ENCODE measurements around the gene RAD51B. TPM values are rescaled to one million over a fixed set of nuclear protein-coding genes. Genes with fewer than 3 reads are reported as not detected.

RAD51B gene
- total and polyA plus RNA-seq, 2 donors (not counting 1 experiment from before 2014, with no cell fraction given): 4.6 to 16.3 TPM

DNA sequence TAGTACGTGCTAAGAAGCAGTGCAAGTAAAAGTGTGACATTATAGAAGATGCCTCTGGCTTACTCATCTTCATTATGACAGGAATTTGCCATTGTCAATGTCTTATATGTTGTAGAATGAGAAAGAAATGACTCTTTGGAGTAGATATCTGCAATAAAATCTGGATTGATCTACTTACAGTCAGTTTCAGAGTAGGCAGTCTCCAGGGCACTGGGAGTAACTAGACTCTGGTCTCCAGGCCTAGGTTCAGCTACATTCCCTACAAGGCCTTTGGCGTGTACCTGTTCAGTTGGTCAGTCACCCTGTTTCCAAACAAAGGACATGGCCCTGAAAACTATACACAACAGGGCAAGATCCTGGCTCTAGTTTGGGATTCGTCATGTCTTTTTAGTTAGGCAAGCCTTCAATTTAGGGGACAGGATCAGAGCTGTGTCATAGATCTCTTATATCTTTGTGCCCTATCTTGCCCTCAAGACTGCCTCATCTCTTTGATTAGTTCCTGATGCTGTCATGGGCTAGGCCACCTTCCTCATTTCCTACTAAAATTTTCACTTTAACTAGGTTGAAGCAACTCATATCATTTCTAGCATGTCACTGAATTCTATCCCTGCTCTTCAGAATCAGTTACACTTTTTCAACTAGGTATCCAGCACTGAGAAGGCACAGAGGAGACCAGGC lies 410.0 kb downstream of the RAD51B start:
- no peak overlapping the region for H3K27ac ChIP-seq (ENCODE audit: insufficient read depth, low read length)
- H3K27me3 ChIP-seq (ENCODE audit: control insufficient read depth, insufficient read depth, low read length): no peaks in the 10 kb centered on the region
- H3K9ac ChIP-seq (ENCODE audit: insufficient read depth, low read length): no peak overlapping the region
- no peaks in the 10 kb centered on the region for H3K9me3 ChIP-seq (ENCODE audit: control insufficient read depth, insufficient read depth, low read depth, low read length)
- no peaks in the 10 kb centered on the region for H4K20me1 ChIP-seq (ENCODE audit: control insufficient read depth, extremely low read depth, insufficient read depth, low read length)
- H3K79me2 ChIP-seq (ENCODE audit: control insufficient read depth, insufficient read depth, low read length): no peaks in the 10 kb centered on the region
- peaks cover 15% of the 10 kb centered on the region for H3K4me1 ChIP-seq (ENCODE audit: control insufficient read depth, extremely low read depth, insufficient read depth, low read length)
- no peaks in the 10 kb centered on the region for H3K36me3 ChIP-seq (ENCODE audit: control insufficient read depth, insufficient read depth, low read length)
- H3K4me3 ChIP-seq (replicated peaks in 1 of 4; ENCODE audit: control extremely low read depth in 1 of 4, insufficient read depth in 1 of 4, low read depth in 3 of 4, low read length in 4 of 4): no peak overlapping the region
- H2AFZ ChIP-seq (ENCODE audit: low read length): no peak overlapping the region
- no peak for DNase-seq (ENCODE audit: low read depth in 2 of 2)
- no peak overlapping the region for H3K4me2 ChIP-seq (ENCODE audit: extremely low read depth, insufficient read depth, low read length)
- no peak for TF ChIP-seq EZH2 (IDR thresholded peaks at IDR 0.05; ENCODE audit: low read length, missing control alignments)
- TF ChIP-seq CTCF (conservative IDR thresholded peaks at IDR 0.05 in 1 of 2, IDR thresholded peaks at IDR 0.05 in 1 of 2; ENCODE audit: low read depth in 1 of 2, low read length in 2 of 2): no peak

DNA sequence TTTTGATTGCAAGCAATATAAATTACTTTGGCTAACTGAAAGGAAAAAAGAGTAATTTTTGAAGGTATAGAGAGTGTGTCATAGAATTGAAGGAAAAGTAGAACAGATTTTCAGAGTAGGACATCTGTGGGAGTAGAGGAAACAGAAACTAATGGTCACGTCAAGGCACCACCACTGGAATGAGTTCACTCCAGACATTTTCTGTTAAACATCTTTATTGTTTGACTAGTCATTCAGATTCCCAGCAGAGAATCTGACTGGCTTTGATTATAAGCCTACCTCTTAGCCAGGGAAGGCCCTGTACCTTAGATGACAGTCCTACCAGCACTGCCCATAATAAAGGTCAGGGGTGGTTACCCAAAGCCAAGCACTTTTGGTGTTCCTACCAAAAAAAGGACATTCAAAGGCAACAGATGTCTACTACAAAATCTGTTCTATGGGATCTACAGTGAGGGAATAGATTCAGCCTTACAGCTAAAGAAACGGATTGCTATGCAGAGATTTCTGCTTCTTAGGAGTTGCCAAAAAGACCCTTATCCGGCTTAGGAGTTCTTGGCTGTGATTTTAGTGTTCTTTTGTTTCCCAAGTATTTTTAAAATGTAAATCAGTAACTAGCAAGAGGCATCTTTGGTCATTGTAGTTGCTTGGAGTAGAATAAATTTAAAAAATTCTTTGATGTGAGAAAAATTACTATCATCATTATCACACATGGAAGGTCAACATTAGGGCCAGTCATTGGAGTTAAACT lies 410.8 kb downstream of the RAD51B start:
- H3K4me2 ChIP-seq (ENCODE audit: extremely low read depth, insufficient read depth, low read length): no peak overlapping the region
- peaks cover 15% of the 10 kb centered on the region for H3K4me1 ChIP-seq (ENCODE audit: control insufficient read depth, extremely low read depth, insufficient read depth, low read length)
- DNase-seq (ENCODE audit: low read depth in 2 of 2): no peak
- no peaks in the 10 kb centered on the region for H3K9me3 ChIP-seq (ENCODE audit: control insufficient read depth, insufficient read depth, low read depth, low read length)
- H3K9ac ChIP-seq (ENCODE audit: insufficient read depth, low read length): no peak overlapping the region
- no peak overlapping the region for H3K4me3 ChIP-seq (replicated peaks in 1 of 4; ENCODE audit: control extremely low read depth in 1 of 4, insufficient read depth in 1 of 4, low read depth in 3 of 4, low read length in 4 of 4)
- no peaks in the 10 kb centered on the region for H4K20me1 ChIP-seq (ENCODE audit: control insufficient read depth, extremely low read depth, insufficient read depth, low read length)
- no peak overlapping the region for H2AFZ ChIP-seq (ENCODE audit: low read length)
- TF ChIP-seq CTCF (conservative IDR thresholded peaks at IDR 0.05 in 1 of 2, IDR thresholded peaks at IDR 0.05 in 1 of 2; ENCODE audit: low read depth in 1 of 2, low read length in 2 of 2) (no peak), EZH2 (IDR thresholded peaks at IDR 0.05; ENCODE audit: low read length, missing control alignments) (no peak)
- H3K36me3 ChIP-seq (ENCODE audit: control insufficient read depth, insufficient read depth, low read length): no peaks in the 10 kb centered on the region
- H3K79me2 ChIP-seq (ENCODE audit: control insufficient read depth, insufficient read depth, low read length): no peaks in the 10 kb centered on the region
- H3K27ac ChIP-seq (ENCODE audit: insufficient read depth, low read length): no peak overlapping the region
- no peaks in the 10 kb centered on the region for H3K27me3 ChIP-seq (ENCODE audit: control insufficient read depth, insufficient read depth, low read length)

GRCh38 chr14:68230950-68231717 lies 411.6 kb downstream of the RAD51B start:
- Histone ChIP-seq H3K9ac (ENCODE audit: insufficient read depth, low read length) (no peak overlapping the region), H2AFZ (ENCODE audit: low read length) (no peak overlapping the region), H3K4me2 (ENCODE audit: extremely low read depth, insufficient read depth, low read length) (no peak overlapping the region), H3K4me3 (replicated peaks in 1 of 4; ENCODE audit: control extremely low read depth in 1 of 4, insufficient read depth in 1 of 4, low read depth in 3 of 4, low read length in 4 of 4) (no peak overlapping the region), H3K27me3 (ENCODE audit: control insufficient read depth, insufficient read depth, low read length) (no peaks in the 10 kb centered on the region), H3K4me1 (ENCODE audit: control insufficient read depth, extremely low read depth, insufficient read depth, low read length) (peaks cover 15% of the 10 kb centered on the region), H3K79me2 (ENCODE audit: control insufficient read depth, insufficient read depth, low read length) (no peaks in the 10 kb centered on the region), H3K36me3 (ENCODE audit: control insufficient read depth, insufficient read depth, low read length) (no peaks in the 10 kb centered on the region), H3K9me3 (ENCODE audit: control insufficient read depth, insufficient read depth, low read depth, low read length) (no peaks in the 10 kb centered on the region), H4K20me1 (ENCODE audit: control insufficient read depth, extremely low read depth, insufficient read depth, low read length) (no peaks in the 10 kb centered on the region), H3K27ac (ENCODE audit: insufficient read depth, low read length) (peak overlapping the region; percentile 37)
- no peak for TF ChIP-seq EZH2 (IDR thresholded peaks at IDR 0.05; ENCODE audit: low read length, missing control alignments)
- no peak for TF ChIP-seq CTCF (conservative IDR thresholded peaks at IDR 0.05 in 1 of 2, IDR thresholded peaks at IDR 0.05 in 1 of 2; ENCODE audit: low read depth in 1 of 2, low read length in 2 of 2)
- peak; percentile 64 to 77 for DNase-seq (ENCODE audit: low read depth in 2 of 2)
